WTC11 (cell line): Measurements from ENCODE around the gene ADPGK. TPM values are rescaled to one million over a fixed set of nuclear protein-coding genes. Genes with fewer than 3 reads are reported as not detected.

Source experiments
- ATAC-seq: fragments of 200-7000 bp; cut with Tn5 transposase; 2 replicates; pipeline ENCODE4 v1.10.0; 2021; ENCODE audit warnings: mild to moderate bottlenecking, moderate library complexity
- CTCF ChIA-PET: fragments of 300-600 bp; sonication (Branson Sonifier 250); formaldehyde crosslinking; loops from one replicate; lab custom pipeline; 2021; ENCODE audit warnings: antibody characterized with exemption; lab: Charles Lee
- POLR2A ChIA-PET: fragments of 350-600 bp; sonication (Branson Sonifier 250); formaldehyde crosslinking; loops from one replicate; lab custom pipeline; 2021; ENCODE audit warnings: antibody characterized with exemption; lab: Charles Lee
- DNase-seq: peaks from one replicate; pipeline ENCODE4 v3.0.0; 2021; ENCODE audit warnings: low spot score
- H3K27ac Mint-ChIP-seq: 2 replicates; pipeline ENCODE4 v1.8.0; 2021; ENCODE audit warnings: mixed read lengths
- H3K27me3 Mint-ChIP-seq: 2 replicates; pipeline ENCODE4 v1.8.0; 2021; ENCODE audit warnings: low read depth, mild to moderate bottlenecking, moderate library complexity, mixed read lengths
- H3K36me3 Mint-ChIP-seq: 2 replicates; pipeline ENCODE4 v1.8.0; 2021; ENCODE audit warnings: mixed read lengths
- H3K4me1 Mint-ChIP-seq: 2 replicates; pipeline ENCODE4 v1.8.0; 2022; ENCODE audit warnings: mixed read lengths
- H3K4me3 Mint-ChIP-seq: 2 replicates; pipeline ENCODE4 v1.8.0; 2021; ENCODE audit warnings: mild to moderate bottlenecking, moderate library complexity, mixed read lengths
- H3K9me3 Mint-ChIP-seq: 2 replicates; pipeline ENCODE4 v1.8.0; 2021; ENCODE audit warnings: mixed read lengths
- CBFB ChIP-seq: sonication (generic); formaldehyde crosslinking; IDR thresholded peaks from 2 replicates; pipeline ENCODE4 v1.8.1; 2022; ENCODE audit warnings: mild to moderate bottlenecking, low read depth, missing genetic modification reagents
- FOXP1 ChIP-seq: sonication (generic); formaldehyde crosslinking; IDR thresholded peaks from 2 replicates; pipeline ENCODE4 v1.8.0; 2022; ENCODE audit warnings: missing genetic modification reagents, mild to moderate bottlenecking, moderate library complexity, borderline replicate concordance
- HMGA2 ChIP-seq: fragments of 250-450 bp; sonication (Bioruptor Pico); IDR thresholded peaks from 2 replicates; pipeline ENCODE4 v1.4.0; 2021; ENCODE audit warnings: mild to moderate bottlenecking, moderate library complexity
- MXD4 ChIP-seq: fragments of 250-450 bp; sonication (Bioruptor Pico); IDR thresholded peaks from 2 replicates; pipeline ENCODE4 v1.8.0; 2021; ENCODE audit warnings: mild to moderate bottlenecking, moderate library complexity, borderline replicate concordance
- MYBL2 ChIP-seq: sonication (generic); formaldehyde crosslinking; IDR thresholded peaks from 2 replicates; pipeline ENCODE4 v1.8.1; 2023; ENCODE audit warnings: mild to moderate bottlenecking, moderate library complexity, missing genetic modification reagents
- NR2C2 ChIP-seq: sonication (generic); formaldehyde crosslinking; IDR thresholded peaks from 2 replicates; pipeline ENCODE4 v1.8.0; 2022; ENCODE audit warnings: mild to moderate bottlenecking, missing genetic modification reagents
- NR3C1 ChIP-seq: sonication (generic); formaldehyde crosslinking; conservative IDR thresholded peaks from 2 replicates; pipeline ENCODE4 v1.8.1; 2023; ENCODE audit warnings: low read depth, mild to moderate bottlenecking, missing genetic modification reagents
- PRRX2 ChIP-seq: fragments of 250-450 bp; sonication (Bioruptor Pico); IDR thresholded peaks from 2 replicates; pipeline ENCODE4 v1.8.0; 2021; ENCODE audit warnings: mild to moderate bottlenecking
- RELA ChIP-seq: sonication (generic); formaldehyde crosslinking; IDR thresholded peaks from 2 replicates; pipeline ENCODE4 v1.8.1; 2022; ENCODE audit warnings: missing genetic modification reagents, mild to moderate bottlenecking, borderline replicate concordance
- SOX15 ChIP-seq: fragments of 250-450 bp; sonication (Bioruptor Pico); IDR thresholded peaks from 2 replicates; pipeline ENCODE4 v1.9.0; 2021; ENCODE audit warnings: mild to moderate bottlenecking
- SP1 ChIP-seq: sonication (generic); formaldehyde crosslinking; conservative IDR thresholded peaks from 2 replicates; pipeline ENCODE4 v1.8.1; 2022; ENCODE audit warnings: missing genetic modification reagents
- TEAD1 ChIP-seq: sonication (generic); formaldehyde crosslinking; IDR thresholded peaks from 2 replicates; pipeline ENCODE4 v1.8.0; 2022; ENCODE audit warnings: mild to moderate bottlenecking, missing genetic modification reagents
- ZNF232 ChIP-seq: sonication (generic); formaldehyde crosslinking; IDR thresholded peaks from 2 replicates; pipeline ENCODE4 v1.8.0; 2022; ENCODE audit warnings: mild to moderate bottlenecking, missing genetic modification reagents
- ZNF317 ChIP-seq: sonication (generic); formaldehyde crosslinking; IDR thresholded peaks from 2 replicates; pipeline ENCODE4 v1.8.1; 2023; ENCODE audit warnings: low read depth, mild to moderate bottlenecking, moderate library complexity, missing genetic modification reagents, borderline replicate concordance
- total RNA-seq: library from RNA; stranded (reverse); gene quantifications from 3 replicates; pipeline ENCODE4 v1.2.3, GENCODE V29; 2021
- TF ChIP-seq, protein P1 (sequence below): sonication (generic); formaldehyde crosslinking; IDR thresholded peaks from 2 replicates; pipeline ENCODE4 v1.8.0; 2022; ENCODE audit warnings: missing genetic modification reagents
- TF ChIP-seq, protein P2 (sequence below): sonication (generic); formaldehyde crosslinking; conservative IDR thresholded peaks from 2 replicates; pipeline ENCODE4 v1.8.1; 2022; ENCODE audit warnings: mild to moderate bottlenecking, missing genetic modification reagents
- TF ChIP-seq, protein P3 (sequence below): fragments of 250-450 bp; sonication (Bioruptor Pico); IDR thresholded peaks from 2 replicates; pipeline ENCODE4 v1.9.0; 2021; ENCODE audit warnings: mild to moderate bottlenecking
- TF ChIP-seq, protein P4 (sequence below): fragments of 250-450 bp; sonication (Bioruptor Pico); IDR thresholded peaks from 2 replicates; pipeline ENCODE4 v2.1.2; 2022; ENCODE audit warnings: mild to moderate bottlenecking, moderate library complexity
- TF ChIP-seq, protein P5 (sequence below): sonication (generic); formaldehyde crosslinking; IDR thresholded peaks from 2 replicates; pipeline ENCODE4 v1.8.1; 2023; ENCODE audit warnings: mild to moderate bottlenecking, missing genetic modification reagents, moderate library complexity

Gene ADPGK
- total RNA-seq, 1 experiment from 2014 or later, result 37.9 TPM

DNA sequence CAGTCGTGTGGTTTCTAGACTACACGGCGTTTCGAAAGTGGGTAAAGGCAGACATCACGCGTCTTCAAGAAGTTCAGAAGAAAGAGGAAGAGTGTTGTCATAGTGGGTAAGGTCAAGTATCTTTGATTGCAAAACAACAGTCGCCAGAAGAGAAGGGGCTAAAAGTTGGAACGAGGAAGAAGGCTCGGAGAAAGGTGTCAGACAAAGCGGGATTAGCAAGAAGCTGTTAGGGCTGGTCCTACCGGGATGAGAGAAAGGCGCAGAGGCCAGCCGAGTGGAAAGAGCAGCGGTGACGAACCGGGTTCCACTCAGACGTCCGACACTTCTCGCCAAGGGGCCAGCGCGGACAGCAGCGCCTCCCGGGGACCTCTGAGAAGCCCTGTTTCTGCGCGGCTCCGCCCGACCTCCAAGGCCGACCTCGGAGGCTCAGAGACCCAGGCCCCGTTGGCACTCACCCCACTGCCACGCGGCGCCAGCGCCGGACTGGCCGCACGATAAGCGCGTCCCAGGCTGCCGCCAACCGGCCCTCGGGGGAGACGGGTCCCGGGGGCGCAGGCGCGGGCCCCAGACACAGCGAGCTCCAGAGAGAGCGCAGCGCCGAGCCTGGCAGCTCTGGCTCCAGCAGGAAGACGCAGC lies 436 bp downstream of the ADPGK start:
- no peaks in the 10 kb centered on the region for H3K27me3 Mint-ChIP-seq
- ATAC-seq (peak; percentile 2), DNase-seq (no peak)
- H3K4me3 Mint-ChIP-seq, result peak overlapping the region; percentile 94
- ChIA-PET POLR2A (no interaction called here), CTCF (interaction anchor here (0.6 to 1.9 kb wide), 2 partner anchors 461 to 850 kb away, joined by 4 to 5 read pairs; no protein-coding TSS in a partner anchor)
- peaks cover 20% of the 10 kb centered on the region for H3K4me1 Mint-ChIP-seq
- H3K36me3 Mint-ChIP-seq, result peaks cover 8% of the 10 kb centered on the region; the same call in 1 of the 2 replicates
- peak overlapping the region; percentile 91 for H3K27ac Mint-ChIP-seq
- H3K9me3 Mint-ChIP-seq, result no peaks in the 10 kb centered on the region
- TF ChIP-seq, protein P1, sequence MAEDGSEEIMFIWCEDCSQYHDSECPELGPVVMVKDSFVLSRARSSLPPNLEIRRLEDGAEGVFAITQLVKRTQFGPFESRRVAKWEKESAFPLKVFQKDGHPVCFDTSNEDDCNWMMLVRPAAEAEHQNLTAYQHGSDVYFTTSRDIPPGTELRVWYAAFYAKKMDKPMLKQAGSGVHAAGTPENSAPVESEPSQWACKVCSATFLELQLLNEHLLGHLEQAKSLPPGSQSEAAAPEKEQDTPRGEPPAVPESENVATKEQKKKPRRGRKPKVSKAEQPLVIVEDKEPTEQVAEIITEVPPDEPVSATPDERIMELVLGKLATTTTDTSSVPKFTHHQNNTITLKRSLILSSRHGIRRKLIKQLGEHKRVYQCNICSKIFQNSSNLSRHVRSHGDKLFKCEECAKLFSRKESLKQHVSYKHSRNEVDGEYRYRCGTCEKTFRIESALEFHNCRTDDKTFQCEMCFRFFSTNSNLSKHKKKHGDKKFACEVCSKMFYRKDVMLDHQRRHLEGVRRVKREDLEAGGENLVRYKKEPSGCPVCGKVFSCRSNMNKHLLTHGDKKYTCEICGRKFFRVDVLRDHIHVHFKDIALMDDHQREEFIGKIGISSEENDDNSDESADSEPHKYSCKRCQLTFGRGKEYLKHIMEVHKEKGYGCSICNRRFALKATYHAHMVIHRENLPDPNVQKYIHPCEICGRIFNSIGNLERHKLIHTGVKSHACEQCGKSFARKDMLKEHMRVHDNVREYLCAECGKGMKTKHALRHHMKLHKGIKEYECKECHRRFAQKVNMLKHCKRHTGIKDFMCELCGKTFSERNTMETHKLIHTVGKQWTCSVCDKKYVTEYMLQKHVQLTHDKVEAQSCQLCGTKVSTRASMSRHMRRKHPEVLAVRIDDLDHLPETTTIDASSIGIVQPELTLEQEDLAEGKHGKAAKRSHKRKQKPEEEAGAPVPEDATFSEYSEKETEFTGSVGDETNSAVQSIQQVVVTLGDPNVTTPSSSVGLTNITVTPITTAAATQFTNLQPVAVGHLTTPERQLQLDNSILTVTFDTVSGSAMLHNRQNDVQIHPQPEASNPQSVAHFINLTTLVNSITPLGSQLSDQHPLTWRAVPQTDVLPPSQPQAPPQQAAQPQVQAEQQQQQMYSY (CRISPR knock-in tag), result 0 out of 2 replicates have a peak, but pooled peaks have one; percentile 24
- TF ChIP-seq, protein P2, sequence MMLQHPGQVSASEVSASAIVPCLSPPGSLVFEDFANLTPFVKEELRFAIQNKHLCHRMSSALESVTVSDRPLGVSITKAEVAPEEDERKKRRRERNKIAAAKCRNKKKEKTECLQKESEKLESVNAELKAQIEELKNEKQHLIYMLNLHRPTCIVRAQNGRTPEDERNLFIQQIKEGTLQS (CRISPR knock-in tag), result 0 out of 2 replicates have a peak, but pooled peaks have one; percentile 47
- TF ChIP-seq SP1 (CRISPR knock-in tag) (no peak), RELA (CRISPR knock-in tag) (0 out of 2 replicates have a peak, but pooled peaks have one; percentile 70), ZNF232 (no peak), NR3C1 (CRISPR knock-in tag) (no peak), ZNF317 (no peak), FOXP1 (peak; percentile 89; the same call in 1 of the 2 replicates), MYBL2 (CRISPR knock-in tag) (no peak), HMGA2 (CRISPR knock-in tag) (no peak), MXD4 (no peak), NR2C2 (CRISPR knock-in tag) (no peak), PRRX2 (no peak)
- TF ChIP-seq, protein P3, sequence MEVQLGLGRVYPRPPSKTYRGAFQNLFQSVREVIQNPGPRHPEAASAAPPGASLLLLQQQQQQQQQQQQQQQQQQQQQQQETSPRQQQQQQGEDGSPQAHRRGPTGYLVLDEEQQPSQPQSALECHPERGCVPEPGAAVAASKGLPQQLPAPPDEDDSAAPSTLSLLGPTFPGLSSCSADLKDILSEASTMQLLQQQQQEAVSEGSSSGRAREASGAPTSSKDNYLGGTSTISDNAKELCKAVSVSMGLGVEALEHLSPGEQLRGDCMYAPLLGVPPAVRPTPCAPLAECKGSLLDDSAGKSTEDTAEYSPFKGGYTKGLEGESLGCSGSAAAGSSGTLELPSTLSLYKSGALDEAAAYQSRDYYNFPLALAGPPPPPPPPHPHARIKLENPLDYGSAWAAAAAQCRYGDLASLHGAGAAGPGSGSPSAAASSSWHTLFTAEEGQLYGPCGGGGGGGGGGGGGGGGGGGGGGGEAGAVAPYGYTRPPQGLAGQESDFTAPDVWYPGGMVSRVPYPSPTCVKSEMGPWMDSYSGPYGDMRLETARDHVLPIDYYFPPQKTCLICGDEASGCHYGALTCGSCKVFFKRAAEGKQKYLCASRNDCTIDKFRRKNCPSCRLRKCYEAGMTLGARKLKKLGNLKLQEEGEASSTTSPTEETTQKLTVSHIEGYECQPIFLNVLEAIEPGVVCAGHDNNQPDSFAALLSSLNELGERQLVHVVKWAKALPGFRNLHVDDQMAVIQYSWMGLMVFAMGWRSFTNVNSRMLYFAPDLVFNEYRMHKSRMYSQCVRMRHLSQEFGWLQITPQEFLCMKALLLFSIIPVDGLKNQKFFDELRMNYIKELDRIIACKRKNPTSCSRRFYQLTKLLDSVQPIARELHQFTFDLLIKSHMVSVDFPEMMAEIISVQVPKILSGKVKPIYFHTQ (CRISPR knock-in tag), result no peak
- TF ChIP-seq, protein P4, sequence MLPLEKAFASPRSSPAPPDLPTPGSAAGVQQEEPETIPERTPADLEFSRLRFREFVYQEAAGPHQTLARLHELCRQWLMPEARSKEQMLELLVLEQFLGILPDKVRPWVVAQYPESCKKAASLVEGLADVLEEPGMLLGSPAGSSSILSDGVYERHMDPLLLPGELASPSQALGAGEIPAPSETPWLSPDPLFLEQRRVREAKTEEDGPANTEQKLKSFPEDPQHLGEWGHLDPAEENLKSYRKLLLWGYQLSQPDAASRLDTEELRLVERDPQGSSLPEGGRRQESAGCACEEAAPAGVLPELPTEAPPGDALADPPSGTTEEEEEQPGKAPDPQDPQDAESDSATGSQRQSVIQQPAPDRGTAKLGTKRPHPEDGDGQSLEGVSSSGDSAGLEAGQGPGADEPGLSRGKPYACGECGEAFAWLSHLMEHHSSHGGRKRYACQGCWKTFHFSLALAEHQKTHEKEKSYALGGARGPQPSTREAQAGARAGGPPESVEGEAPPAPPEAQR (CRISPR knock-in tag), result no peak

DNA sequence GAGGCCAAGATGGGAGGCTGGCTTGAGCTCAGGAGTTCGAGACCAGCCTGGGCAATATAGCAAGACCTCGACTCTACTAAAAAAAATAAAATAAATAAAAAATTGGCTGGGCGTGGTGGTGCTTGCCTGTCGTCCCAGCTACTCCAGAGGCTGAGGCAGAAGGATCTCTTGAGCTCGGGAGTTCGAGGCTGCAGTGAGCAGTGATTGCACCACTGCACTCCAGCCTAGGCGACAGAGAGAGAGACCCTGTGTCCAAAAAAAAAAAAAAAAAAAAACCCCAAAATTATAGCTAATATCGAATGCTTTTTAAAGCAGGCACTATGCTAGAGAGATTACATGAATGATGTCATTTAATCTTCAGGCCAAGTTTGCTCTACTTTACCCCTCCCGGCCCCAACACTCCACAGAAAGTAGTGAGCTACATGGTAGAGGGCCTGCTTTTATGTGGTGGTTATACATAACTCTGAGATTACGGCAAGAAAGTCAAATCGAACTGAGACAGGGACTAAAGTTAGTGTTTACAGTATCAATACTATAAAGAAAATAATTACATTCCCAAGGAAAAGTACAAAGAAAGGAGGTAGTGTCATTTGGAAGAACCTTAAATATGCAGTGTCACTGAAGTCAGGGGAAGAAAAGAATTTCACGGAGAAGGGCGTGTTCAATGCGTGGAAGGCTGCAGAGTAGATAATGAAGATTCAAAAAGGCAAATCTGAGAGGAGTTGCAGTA lies 1.1 kb downstream of the ADPGK start:
- TF ChIP-seq TEAD1, result no peak
- TF ChIP-seq CBFB (CRISPR knock-in tag), result no peak
- TF ChIP-seq SOX15 (CRISPR knock-in tag), result no peak
- TF ChIP-seq RELA (CRISPR knock-in tag), result no peak
- TF ChIP-seq, protein P5, sequence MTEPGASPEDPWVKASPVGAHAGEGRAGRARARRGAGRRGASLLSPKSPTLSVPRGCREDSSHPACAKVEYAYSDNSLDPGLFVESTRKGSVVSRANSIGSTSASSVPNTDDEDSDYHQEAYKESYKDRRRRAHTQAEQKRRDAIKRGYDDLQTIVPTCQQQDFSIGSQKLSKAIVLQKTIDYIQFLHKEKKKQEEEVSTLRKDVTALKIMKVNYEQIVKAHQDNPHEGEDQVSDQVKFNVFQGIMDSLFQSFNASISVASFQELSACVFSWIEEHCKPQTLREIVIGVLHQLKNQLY (CRISPR knock-in tag), result no peak
- TF ChIP-seq, all 79 proteins: peak for 0
- Mint-ChIP-seq H3K4me1 (peaks cover 20% of the 10 kb centered on the region), H3K4me3 (peak overlapping the region; percentile 94), H3K9me3 (no peaks in the 10 kb centered on the region), H3K27ac (peak overlapping the region; percentile 91), H3K27me3 (no peaks in the 10 kb centered on the region), H3K36me3 (peaks cover 10% of the 10 kb centered on the region; the same call in 1 of the 2 replicates)
- DNase-seq (no peak), ATAC-seq (no peak)
- ChIA-PET CTCF (interaction anchor here (0.6 kb wide), 2 partner anchors 736 to 849 kb away, joined by 4 read pairs; no protein-coding TSS in a partner anchor), POLR2A (no interaction called here)
